Suprapubic skin (tissue), 4 donors: ENCODE data around the gene DGKB.

Experiments used
- EP300 ChIP-seq: sonication (generic); formaldehyde crosslinking; IDR thresholded peaks from one replicate; pipeline ENCODE4 v1.6.1; 2017; ENCODE audit warnings: antibody characterized with exemption
- POLR2A ChIP-seq, 2 donors: fragments of 450-650 bp; IDR thresholded peaks; one replicate each; pipeline ENCODE4 v1.6.1; 2017; ENCODE audit warnings: antibody characterized with exemption in 2 of 2, mild to moderate bottlenecking in 2 of 2, moderate library complexity in 2 of 2
- POLR2AphosphoS5 ChIP-seq, 3 donors: sonication (generic); formaldehyde crosslinking; IDR thresholded peaks; one replicate each; pipeline ENCODE4 v1.6.1; 2017; ENCODE audit warnings: antibody characterized with exemption in 3 of 3
- TF ChIP-seq, protein P1 (sequence below), 2 donors: fragments of 200-600 bp in 1 of 2; fragments of 450-650 bp in 1 of 2; sonication (generic) in 1 of 2; IDR thresholded peaks; one replicate each; pipeline ENCODE4 v1.5.1; 2016 to 2019; ENCODE audit warnings: antibody characterized with exemption in 2 of 2, mild to moderate bottlenecking in 1 of 2, moderate library complexity in 1 of 2

GRCh38 chr7:14875941-14876587 is 26.5 kb downstream of the DGKB start:
- TF ChIP-seq, protein P1, sequence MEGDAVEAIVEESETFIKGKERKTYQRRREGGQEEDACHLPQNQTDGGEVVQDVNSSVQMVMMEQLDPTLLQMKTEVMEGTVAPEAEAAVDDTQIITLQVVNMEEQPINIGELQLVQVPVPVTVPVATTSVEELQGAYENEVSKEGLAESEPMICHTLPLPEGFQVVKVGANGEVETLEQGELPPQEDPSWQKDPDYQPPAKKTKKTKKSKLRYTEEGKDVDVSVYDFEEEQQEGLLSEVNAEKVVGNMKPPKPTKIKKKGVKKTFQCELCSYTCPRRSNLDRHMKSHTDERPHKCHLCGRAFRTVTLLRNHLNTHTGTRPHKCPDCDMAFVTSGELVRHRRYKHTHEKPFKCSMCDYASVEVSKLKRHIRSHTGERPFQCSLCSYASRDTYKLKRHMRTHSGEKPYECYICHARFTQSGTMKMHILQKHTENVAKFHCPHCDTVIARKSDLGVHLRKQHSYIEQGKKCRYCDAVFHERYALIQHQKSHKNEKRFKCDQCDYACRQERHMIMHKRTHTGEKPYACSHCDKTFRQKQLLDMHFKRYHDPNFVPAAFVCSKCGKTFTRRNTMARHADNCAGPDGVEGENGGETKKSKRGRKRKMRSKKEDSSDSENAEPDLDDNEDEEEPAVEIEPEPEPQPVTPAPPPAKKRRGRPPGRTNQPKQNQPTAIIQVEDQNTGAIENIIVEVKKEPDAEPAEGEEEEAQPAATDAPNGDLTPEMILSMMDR (IDR thresholded peaks at IDR 0.05): no peak
- no peak for TF ChIP-seq POLR2AphosphoS5 (IDR thresholded peaks at IDR 0.05)
- no peak for TF ChIP-seq POLR2A (IDR thresholded peaks at IDR 0.05)
- no peak for TF ChIP-seq EP300
